ENCODE data around the gene P2RX7.
A peak's percentile ranks its signal among the peaks of the same experiment; 100 is the strongest.

Gene P2RX7

DNA sequence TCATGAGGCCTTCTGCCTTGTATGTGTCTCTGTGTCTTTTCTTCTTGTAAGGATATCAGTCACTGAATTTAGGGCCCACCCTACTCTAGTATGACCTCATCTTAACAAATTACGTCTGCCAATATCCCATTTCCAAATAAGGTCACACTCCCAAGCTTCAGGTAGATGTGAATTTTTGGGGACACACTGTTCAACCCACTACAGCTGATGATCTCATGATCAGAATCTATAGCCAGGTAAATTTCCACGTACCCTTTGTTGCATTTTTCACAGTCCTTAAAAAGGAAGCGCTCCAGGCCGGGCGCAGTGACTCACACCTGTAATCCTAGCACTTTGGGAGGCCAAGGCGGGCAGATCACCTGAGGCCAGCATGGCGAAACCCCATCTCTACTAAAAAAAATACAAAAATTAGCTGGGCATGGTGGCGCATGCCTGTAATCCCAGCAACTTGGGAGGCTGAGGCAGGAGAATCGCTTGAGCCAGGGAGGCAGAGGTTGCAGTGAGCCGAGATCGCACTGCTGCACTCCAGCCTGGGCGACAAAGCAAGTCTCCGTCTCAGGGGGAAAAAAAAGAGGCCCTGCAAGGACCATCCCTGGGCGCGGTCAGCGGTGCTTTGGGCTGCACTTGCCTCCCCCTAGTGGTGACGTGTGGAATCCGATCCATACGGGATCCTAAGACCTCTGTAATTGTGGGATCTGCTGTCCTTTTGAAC is 97.3 kb downstream of the P2RX7 start:
- DNase-seq (ENCODE audit: low spot score): peak; percentile 87

GRCh38 chr12:121230538-121230907 is 97.8 kb downstream of the P2RX7 start:
- DNase-seq (ENCODE audit: low spot score): no peak

DNA sequence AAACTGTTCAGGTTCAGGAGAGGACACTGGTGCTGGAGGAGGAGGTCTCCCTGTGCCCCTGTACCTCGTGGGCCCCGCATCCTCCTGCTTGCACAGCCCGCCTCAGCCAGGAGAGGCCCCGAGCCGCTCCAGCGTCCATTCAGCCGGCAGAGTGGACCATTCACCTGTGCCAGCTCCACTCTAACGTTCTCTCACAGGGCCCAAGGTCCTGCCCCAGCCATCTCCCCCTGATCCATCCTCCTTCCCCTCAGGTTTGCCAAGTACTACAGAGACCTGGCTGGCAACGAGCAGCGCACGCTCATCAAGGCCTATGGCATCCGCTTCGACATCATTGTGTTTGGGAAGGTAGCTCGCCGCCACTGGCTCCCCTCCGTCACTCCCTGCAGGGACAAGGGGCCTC is 99.5 kb downstream of the P2RX7 start:
- no peak for DNase-seq (ENCODE audit: low spot score)

DNA sequence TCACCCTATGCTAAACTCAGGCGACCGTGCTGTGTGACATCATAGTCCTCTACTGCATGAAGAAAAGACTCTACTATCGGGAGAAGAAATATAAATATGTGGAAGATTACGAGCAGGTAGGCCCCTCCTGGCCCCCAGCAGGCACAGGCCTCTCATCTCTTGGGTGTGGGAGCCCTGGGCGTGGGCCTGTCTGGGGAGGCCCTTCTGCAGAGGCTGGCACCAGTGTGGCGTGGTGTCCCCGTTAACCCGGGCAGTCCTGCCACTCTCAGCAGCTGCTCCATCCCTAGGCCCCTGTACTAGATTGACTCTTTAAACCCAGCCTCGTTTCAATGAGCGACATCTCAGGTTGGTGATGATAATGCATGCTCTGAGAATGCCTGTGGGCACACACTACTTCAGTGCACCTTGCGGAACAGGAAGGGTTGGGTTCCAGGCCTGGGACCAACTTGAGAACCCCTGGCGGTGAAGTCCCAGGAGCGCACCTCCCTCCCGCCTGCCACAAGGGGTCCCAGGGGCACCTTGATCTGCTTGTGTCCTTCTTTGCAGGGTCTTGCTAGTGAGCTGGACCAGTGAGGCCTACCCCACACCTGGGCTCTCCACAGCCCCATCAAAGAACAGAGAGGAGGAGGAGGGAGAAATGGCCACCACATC is 100.4 kb downstream of the P2RX7 start:
- no peak for DNase-seq (ENCODE audit: low spot score)

DNA sequence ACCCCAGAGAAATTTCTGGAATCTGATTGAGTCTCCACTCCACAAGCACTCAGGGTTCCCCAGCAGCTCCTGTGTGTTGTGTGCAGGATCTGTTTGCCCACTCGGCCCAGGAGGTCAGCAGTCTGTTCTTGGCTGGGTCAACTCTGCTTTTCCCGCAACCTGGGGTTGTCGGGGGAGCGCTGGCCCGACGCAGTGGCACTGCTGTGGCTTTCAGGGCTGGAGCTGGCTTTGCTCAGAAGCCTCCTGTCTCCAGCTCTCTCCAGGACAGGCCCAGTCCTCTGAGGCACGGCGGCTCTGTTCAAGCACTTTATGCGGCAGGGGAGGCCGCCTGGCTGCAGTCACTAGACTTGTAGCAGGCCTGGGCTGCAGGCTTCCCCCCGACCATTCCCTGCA is 100.9 kb downstream of the P2RX7 start:
- DNase-seq (ENCODE audit: low spot score): no peak

GRCh38 chr12:121236776-121237175 is 104.1 kb downstream of the P2RX7 start:
- no peak for DNase-seq (ENCODE audit: low spot score)

- DNase-seq (ENCODE audit: low spot score): no peak
Observed at GRCh38 chr12:121237415-121237814, 104.7 kb downstream of the P2RX7 start.

All from cerebellar cortex (tissue), 1 donor.